K562 (cell line): Measurements from ENCODE around the gene TNNT1. TPM values are rescaled to one million over a fixed set of nuclear protein-coding genes. Genes with fewer than 3 reads are reported as not detected.

Source experiments
- AFF1 ChIP-seq, 2 experiments: fragments of 450-650 bp; IDR thresholded peaks; 2 replicates each; pipeline ENCODE4 v1.6.1; 2018; ENCODE audit warnings: mild to moderate bottlenecking in 2 of 2, low read depth in 1 of 2; ENCODE audit not compliant: partially characterized antibody in 2 of 2
- ATF3 ChIP-seq, 2 experiments: fragments of 450-650 bp in 1 of 2; sonication (generic) in 1 of 2; formaldehyde crosslinking in 1 of 2; IDR thresholded peaks in 1 of 2; conservative IDR thresholded peaks in 1 of 2; 2 replicates each; pipeline versions ENCODE4 v1.6.1 to v1.8.1; 2016 to 2023; ENCODE audit warnings: mild to moderate bottlenecking in 2 of 2, moderate library complexity in 2 of 2, inconsistent platforms in 1 of 2, missing genetic modification reagents in 1 of 2
- CREB3 ChIP-seq: fragments of 450-650 bp; conservative IDR thresholded peaks from 2 replicates; pipeline ENCODE4 v1.6.1; 2016; ENCODE audit warnings: missing genetic modification characterization, low read depth, mild to moderate bottlenecking, missing compliant biosample characterization, moderate library complexity
- EHMT2 ChIP-seq: fragments of 450-650 bp; IDR thresholded peaks from 2 replicates; pipeline ENCODE4 v1.6.1; 2018; ENCODE audit warnings: antibody characterized with exemption
- KDM5B ChIP-seq: fragments of 200-600 bp; sonication (generic); IDR thresholded peaks from 2 replicates; pipeline ENCODE4 v1.6.1; 2012; ENCODE audit warnings: low read depth, mild to moderate bottlenecking, moderate library complexity, low read length, control low read depth, inconsistent platforms; ENCODE audit not compliant: insufficient replicate concordance
- MTA2 ChIP-seq: fragments of 450-650 bp; IDR thresholded peaks from 2 replicates; pipeline ENCODE4 v1.6.1; 2016; ENCODE audit warnings: low read depth
- POLR2G ChIP-seq: fragments of 200-400 bp; formaldehyde crosslinking; IDR thresholded peaks from 2 replicates; pipeline ENCODE4 v1.6.1; 2017; ENCODE audit warnings: low read depth, mild to moderate bottlenecking, antibody characterized with exemption, low read length, moderate library complexity
- SMARCE1 ChIP-seq: fragments of 450-650 bp; IDR thresholded peaks from 2 replicates; pipeline ENCODE4 v1.7.1; 2016; ENCODE audit warnings: mild to moderate bottlenecking
- SNRNP70 ChIP-seq: fragments of 200-400 bp; formaldehyde crosslinking; optimal IDR thresholded peaks from 2 replicates; pipeline ENCODE3; 2017; ENCODE audit warnings: low read depth, low read length
- ZNF780A ChIP-seq: fragments of 250-450 bp; sonication (Bioruptor Pico); IDR thresholded peaks from 2 replicates; pipeline ENCODE4 v1.5.0; 2021; ENCODE audit warnings: mild to moderate bottlenecking
- polyA plus RNA-seq, 8 experiments: library from polyadenylated mRNA; depleted of rRNA in 4 of 8; stranded (reverse) in 5 of 8; unstranded in 3 of 8; fragments of >200 nt; fragmentation: Nextera tagmentation in 2 of 8; fragmentation: Illumina TruSeq in 1 of 8; extraction: Ambion mirVana in 2 of 8; extraction: Trizol in 1 of 8; gene quantifications; 2 replicates each; pipeline versions ENCODE4 v1.2.1 to v1.2.3, GENCODE V29; 2011 to 2014; ENCODE audit warnings: inconsistent platforms in 1 of 8, missing spikeins in 1 of 8
- total RNA-seq, 7 experiments: library from RNA; depleted of rRNA in 6 of 7; stranded (reverse); fragments of >200 nt in 6 of 7; fragmentation: Illumina TruSeq in 2 of 7; extraction: Trizol in 2 of 7; gene quantifications; 2 replicates each; pipeline versions ENCODE4 v1.2.1 to v1.2.3, GENCODE V29; 2011 to 2021; ENCODE audit warnings: low replicate concordance in 1 of 7
- TF ChIP-seq, protein P1 (sequence below): sonication (generic); formaldehyde crosslinking; IDR thresholded peaks from 2 replicates; pipeline ENCODE4 v1.5.0; 2020; ENCODE audit warnings: missing genetic modification reagents
- TF ChIP-seq, protein P2 (sequence below): fragments of 250-450 bp; sonication (Bioruptor Pico); IDR thresholded peaks from 2 replicates; pipeline ENCODE4 v1.4.0; 2020; ENCODE audit warnings: mild to moderate bottlenecking, moderate library complexity, borderline replicate concordance
- TF ChIP-seq, protein P3 (sequence below): fragments of 250-450 bp; sonication (Bioruptor Pico); IDR thresholded peaks from 2 replicates; pipeline ENCODE4 v1.5.0; 2021

Gene TNNT1
- total and polyA plus RNA-seq, 9 of the 15 experiments (the other 6 are each of a cell fraction or from before 2014, with no cell fraction given), result 31.8 to 390 (median 227) TPM

GRCh38 chr19:55158848-55159749 lies 10.1 kb upstream of the TNNT1 start (continued):
- TF ChIP-seq EHMT2 (no peak), MTA2 (peak; percentile 48), SNRNP70 (no peak), CREB3 (tag) (no peak), AFF1 (IDR thresholded peaks at IDR 0.05; ENCODE audit: low read depth in 1 of 2, partially characterized antibody in 2 of 2) (no peak), POLR2G (peak; percentile 91), ATF3 (IDR thresholded peaks at IDR 0.05) (peak; percentile 99), ATF3 (CRISPR knock-in tag; conservative IDR thresholded peaks at IDR 0.05) (peak; percentile 100), SMARCE1 (peak; percentile 91), ZNF780A (no peak), KDM5B (peak; percentile 72)
- TF ChIP-seq, protein P1, sequence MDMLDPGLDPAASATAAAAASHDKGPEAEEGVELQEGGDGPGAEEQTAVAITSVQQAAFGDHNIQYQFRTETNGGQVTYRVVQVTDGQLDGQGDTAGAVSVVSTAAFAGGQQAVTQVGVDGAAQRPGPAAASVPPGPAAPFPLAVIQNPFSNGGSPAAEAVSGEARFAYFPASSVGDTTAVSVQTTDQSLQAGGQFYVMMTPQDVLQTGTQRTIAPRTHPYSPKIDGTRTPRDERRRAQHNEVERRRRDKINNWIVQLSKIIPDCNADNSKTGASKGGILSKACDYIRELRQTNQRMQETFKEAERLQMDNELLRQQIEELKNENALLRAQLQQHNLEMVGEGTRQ, result no peak
- TF ChIP-seq, protein P2, sequence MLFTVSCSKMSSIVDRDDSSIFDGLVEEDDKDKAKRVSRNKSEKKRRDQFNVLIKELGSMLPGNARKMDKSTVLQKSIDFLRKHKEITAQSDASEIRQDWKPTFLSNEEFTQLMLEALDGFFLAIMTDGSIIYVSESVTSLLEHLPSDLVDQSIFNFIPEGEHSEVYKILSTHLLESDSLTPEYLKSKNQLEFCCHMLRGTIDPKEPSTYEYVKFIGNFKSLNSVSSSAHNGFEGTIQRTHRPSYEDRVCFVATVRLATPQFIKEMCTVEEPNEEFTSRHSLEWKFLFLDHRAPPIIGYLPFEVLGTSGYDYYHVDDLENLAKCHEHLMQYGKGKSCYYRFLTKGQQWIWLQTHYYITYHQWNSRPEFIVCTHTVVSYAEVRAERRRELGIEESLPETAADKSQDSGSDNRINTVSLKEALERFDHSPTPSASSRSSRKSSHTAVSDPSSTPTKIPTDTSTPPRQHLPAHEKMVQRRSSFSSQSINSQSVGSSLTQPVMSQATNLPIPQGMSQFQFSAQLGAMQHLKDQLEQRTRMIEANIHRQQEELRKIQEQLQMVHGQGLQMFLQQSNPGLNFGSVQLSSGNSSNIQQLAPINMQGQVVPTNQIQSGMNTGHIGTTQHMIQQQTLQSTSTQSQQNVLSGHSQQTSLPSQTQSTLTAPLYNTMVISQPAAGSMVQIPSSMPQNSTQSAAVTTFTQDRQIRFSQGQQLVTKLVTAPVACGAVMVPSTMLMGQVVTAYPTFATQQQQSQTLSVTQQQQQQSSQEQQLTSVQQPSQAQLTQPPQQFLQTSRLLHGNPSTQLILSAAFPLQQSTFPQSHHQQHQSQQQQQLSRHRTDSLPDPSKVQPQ, result no peak
- TF ChIP-seq, protein P3, sequence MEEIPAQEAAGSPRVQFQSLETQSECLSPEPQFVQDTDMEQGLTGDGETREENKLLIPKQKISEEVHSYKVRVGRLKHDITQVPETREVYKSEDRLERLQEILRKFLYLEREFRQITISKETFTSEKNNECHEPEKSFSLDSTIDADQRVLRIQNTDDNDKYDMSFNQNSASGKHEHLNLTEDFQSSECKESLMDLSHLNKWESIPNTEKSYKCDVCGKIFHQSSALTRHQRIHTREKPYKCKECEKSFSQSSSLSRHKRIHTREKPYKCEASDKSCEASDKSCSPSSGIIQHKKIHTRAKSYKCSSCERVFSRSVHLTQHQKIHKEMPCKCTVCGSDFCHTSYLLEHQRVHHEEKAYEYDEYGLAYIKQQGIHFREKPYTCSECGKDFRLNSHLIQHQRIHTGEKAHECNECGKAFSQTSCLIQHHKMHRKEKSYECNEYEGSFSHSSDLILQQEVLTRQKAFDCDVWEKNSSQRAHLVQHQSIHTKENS, result no peak
